Measurements from ENCODE around the gene ROCK1.

ROCK1 gene

GRCh38 chr18:21105936-21106335, 5.7 kb downstream of the ROCK1 start:
- no peak for DNase-seq (ENCODE audit: low read depth)

- DNase-seq (ENCODE audit: low read depth) = no peak
These were observed 10.4 kb downstream of the ROCK1 start for GRCh38 chr18:21101172-21101571.

DNA sequence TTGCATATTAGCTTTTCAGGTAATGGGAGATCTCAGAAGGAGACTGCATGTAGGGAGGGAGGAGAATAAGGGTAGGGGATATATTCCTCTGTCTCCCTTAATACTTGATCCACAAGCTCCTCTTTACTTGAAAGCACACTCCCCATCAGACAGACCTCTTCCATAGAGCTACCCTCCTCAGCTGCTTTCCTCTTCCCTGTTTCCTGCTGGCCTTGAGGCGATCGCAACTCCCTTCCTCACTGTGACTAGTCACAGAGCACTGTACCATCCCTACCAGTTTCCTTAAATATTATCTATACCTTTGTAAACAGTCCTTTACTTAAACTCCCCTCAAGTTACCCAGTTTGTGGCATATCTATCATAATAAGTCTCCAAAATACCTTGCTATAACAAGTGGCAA, 10.9 kb downstream of the ROCK1 start:
- DNase-seq (ENCODE audit: low read depth) = no peak

- no peak for DNase-seq (ENCODE audit: low read depth)
These were observed 11.5 kb downstream of the ROCK1 start for GRCh38 chr18:21100146-21100545.

DNA sequence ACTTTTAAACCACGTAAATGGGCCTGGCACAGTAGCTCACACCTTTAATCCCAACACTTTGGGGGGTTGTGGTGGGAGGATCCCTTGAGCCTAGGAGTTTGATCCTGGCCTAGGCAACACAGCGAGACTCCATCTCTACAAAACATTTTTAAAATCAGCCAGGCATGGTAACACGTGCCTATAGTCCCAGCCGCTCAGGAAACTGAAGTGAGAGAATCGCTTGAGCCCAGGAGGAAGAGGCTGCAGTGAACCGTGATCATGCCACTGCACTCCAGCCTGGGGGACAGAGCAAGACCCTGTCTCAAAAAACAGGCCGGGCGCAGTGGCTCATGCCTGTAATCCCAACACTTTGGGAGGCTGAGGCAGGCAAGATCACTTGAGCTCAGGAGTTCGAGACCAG, 12.2 kb downstream of the ROCK1 start:
- no peak for DNase-seq (ENCODE audit: low read depth)

DNA sequence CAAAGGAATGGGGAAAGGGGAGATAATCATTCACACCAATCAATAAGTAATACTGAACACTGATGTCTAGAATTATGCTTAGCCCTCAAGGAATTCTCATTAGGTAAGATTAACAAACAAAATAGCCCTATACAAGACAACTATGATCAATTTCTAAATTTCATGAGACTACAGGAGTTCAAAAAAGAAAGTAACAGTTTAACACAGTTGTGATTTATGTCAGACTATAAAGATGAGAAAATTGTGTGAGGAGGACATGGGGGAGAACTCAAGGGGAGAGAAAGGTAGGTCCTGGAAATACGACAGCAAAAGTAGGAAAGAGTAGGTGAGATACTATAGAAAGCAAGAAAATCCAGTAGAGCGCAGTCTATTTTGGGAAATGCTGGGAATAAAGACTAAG, 14.9 kb downstream of the ROCK1 start:
- DNase-seq (ENCODE audit: low read depth) = no peak

DNA sequence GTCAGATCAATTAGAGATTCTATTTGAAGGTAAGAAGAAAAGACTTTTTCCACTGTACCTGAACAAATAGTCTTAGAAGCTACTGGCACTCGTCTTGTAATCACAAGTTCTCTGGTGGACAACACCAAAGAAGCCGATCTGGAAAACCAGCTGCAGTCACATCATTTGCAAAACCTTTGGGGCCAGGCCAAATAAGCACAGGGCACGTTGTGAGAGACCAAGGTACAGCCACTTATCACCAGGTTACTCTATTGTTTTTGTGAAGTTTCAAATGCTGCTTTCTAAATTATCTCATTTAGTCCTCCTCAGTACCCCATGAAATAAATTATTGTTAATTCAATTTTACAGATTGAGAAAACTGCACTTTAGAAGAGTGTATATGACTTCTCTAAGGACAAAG, 18.5 kb downstream of the ROCK1 start:
- DNase-seq (ENCODE audit: low read depth) = no peak

DNA sequence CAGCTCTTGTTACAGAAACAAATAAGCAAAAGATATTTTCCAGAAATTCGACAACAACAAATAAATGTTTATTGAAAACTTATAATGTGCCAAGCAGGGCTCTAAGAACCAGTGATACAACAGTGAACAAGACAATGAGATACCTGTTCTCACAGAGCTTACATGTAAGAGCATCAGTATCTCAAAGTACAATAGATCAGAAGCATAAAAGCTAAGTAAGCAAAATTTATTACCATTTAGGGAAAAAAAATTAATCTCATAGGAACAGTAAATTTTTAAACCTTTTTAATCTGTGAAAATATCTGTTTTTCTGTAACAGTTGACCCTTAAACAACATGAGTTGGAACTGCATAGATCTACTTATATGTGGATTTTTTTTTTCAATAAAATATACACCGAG, 20.9 kb downstream of the ROCK1 start:
- DNase-seq (ENCODE audit: low read depth) = no peak

DNA sequence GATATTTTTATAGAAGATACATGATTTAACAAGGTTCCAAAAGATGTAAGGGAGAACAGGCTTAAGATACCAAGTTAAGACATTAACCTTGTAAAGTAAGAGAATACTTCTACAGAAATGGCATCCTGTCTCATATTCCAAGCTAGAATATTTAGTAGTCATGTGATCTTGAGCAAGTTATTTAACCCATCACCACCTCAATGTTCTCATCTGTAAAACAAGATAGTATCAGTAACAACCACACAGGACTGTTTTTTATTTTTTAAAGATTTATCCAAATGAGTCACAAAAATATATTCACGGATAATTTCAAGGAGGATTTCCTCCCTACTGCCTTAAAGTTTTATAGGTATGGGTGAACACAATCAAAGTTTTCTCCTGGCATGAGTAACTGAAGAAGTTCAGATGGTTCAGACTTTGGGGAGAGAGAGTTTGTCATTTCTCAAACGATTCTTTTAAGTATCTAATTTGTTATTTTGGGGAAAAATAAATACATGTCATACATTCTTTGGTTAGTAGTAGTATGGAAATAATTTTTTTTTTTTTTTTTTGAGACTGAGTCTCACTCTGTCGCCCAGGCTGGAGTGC, 25.9 kb downstream of the ROCK1 start:
- DNase-seq (ENCODE audit: low read depth) = no peak

- no peak for DNase-seq (ENCODE audit: low read depth)
These were observed 27.0 kb downstream of the ROCK1 start for GRCh38 chr18:21084511-21085078.

DNA sequence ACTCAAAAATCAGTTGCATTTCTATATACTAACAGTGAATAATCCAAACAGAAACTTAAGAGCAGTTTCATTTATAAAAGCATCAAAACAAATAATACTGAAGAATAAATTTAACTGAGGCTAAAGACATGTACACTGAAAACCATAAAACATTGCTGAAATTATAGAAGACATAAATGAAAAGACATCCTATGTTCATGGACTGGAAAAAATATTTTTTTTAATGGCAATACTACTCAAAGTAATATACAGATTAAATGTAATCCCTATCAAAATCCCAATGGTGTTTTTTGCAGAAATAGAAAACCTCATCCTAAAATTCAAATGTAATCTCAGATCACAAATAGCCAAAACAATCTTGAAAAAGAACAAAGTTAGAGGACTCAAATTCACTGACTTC, 28.6 kb downstream of the ROCK1 start:
- DNase-seq (ENCODE audit: low read depth) = no peak

- no peak for DNase-seq (ENCODE audit: low read depth)
These were observed 30.2 kb downstream of the ROCK1 start for GRCh38 chr18:21081426-21081825.

GRCh38 chr18:21080576-21080975, 31.0 kb downstream of the ROCK1 start:
- no peak for DNase-seq (ENCODE audit: low read depth)

GRCh38 chr18:21074336-21075323, 37.0 kb downstream of the ROCK1 start:
- no peak for DNase-seq (ENCODE audit: low read depth)

DNA sequence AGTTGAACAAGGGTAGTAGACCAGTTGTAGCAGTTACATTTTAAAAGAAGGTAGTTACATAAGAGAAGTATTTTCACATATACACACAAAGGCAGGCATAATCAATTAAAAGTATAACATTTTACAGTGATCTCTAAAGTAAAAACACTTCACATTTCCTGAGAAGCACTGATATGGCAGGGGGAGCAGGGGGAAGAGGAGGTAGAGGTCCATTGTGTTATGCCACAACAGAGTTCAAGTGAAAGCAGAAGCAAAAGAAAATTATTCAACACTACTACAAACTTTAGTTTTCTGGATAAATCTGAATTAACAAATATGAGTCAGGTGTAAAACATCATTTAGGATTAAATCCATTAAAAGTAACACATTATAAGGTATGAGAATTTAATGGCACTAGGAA, 38.4 kb downstream of the ROCK1 start:
- no peak for DNase-seq (ENCODE audit: low read depth)

DNA sequence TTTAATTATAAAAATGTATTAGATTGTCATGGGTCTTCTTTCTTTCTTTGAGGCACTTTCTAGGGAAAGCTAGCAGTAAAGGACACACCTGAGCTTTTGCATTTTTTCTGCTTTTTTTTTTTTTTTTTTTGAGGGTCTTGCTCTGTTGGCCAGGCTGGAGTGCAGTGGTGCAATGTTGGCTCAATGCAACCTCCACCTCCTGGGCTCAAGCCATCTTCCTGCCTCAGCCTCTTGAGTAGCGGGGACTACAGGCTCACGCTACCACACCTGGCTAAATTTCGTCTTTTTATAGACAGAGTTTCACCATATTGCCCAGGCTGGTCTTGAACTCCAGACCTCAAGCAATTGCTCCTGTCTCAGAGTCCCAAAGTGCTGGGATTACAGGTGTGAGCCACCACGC, 40.5 kb downstream of the ROCK1 start:
- no peak for DNase-seq (ENCODE audit: low read depth)

DNA sequence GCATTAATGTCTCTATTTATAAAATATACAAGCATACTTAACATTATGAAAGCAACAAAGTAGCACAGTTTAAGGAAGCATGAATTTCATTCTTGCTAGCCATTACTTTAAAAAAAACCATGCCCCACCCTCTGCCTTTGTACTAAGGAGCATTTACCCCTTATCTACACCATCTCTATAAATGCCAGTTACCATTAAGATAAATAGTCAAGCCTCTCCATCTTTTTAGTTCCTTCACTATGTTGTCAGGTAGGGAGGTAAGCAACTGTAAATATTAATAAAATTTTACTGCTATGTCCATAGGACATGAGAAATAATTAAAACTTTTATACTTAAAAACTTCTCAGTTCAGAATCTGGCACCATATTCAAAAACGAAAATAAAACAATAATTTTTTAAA, 42.1 kb downstream of the ROCK1 start:
- no peak for DNase-seq (ENCODE audit: low read depth)

GRCh38 chr18:21064347-21064746, 47.3 kb downstream of the ROCK1 start:
- no peak for DNase-seq (ENCODE audit: low read depth)

DNA sequence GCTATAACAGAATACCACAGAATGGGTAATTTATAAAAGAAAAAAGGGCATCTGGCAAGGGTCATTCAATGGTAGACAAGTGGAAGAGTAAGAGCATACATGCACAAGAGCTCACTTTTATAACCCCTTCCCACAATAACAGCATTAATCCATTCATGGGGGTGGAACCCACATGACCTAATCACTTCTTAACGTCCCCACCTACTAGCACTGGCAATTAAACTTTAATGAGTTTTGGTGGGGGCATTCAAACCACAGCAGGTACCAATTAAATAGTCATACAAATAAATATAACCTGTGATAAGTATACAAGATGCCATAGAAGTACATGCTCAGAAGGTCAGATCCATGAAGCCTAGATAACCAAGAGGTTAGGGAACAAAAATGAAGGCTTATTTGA, 48.6 kb downstream of the ROCK1 start:
- DNase-seq (ENCODE audit: low read depth) = no peak

DNA sequence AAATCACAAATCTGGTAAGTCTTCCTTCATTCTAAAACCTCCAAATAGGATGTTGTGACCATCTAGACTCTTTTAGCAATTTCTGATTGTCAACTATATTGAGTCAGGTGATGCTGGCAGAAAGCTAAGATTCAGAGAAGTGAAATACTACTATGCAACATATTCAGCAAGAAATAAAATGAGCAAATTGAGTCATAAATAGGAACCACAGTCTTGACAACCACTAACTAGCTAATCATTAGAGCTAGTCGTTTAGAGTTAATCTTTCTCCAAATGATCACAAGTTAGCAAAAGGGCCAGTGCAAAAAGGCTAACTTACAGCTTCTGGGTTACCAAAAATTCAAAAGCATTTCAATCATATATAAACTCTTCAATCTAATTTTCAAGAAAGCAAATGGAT, 54.5 kb downstream of the ROCK1 start:
- no peak for DNase-seq (ENCODE audit: low read depth)

GRCh38 chr18:21056545-21056944, 55.1 kb downstream of the ROCK1 start:
- DNase-seq (ENCODE audit: low read depth) = no peak

DNA sequence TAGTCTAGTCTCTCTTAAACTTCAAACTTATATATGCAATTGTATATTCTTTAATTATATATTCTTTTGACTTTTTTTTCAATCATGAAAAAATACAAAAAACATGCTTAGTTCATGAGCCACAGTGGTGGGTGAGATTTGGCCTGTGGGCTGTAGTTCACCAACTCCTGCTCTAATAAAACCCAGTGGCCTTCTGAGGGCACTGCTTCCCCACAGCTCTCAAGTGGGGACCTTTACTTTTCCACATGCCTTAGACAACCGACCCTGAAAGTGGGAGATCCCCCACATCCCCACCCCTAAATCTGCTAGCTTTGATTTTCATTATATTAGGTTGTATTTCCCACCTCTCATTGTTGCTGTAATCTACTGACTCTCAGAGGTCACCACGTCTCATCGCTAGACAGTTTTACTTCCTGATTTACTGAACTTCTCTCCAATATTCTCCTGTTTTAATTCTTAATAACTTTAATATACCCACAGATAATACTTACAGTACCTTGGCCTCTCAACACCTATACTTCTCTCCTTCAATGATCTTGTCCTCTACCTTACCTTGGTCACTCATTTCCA, 57.3 kb downstream of the ROCK1 start:
- no peak for DNase-seq (ENCODE audit: low read depth)

DNA sequence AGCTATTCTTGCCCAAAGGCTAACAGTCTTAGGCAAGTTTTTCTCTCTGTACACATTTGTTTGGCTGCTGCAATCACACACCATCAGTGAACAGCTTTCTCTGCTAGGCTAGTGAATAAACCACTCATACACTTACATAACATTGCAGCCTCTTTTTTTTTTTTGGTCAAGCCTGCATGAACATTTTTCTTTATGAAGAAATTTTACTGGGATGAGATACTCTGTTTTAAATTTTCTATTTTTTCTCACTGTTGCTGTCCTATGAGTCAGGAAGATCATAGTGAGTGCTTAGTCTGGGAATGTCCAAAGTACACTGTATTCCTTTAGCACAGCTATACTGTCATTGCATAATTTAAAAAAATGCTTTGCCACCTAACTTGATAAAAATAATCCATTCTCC, 58.5 kb downstream of the ROCK1 start:
- DNase-seq (ENCODE audit: low read depth) = no peak
